ENCODE data around the gene TDRD15. TPM values are rescaled to one million over a fixed set of nuclear protein-coding genes. Genes with fewer than 3 reads are reported as not detected.

Gene TDRD15
- polyA plus RNA-seq (2012; rRNA removed) = not detected in 2 replicates
- polyA plus RNA-seq (2012; cell fraction: cytosol; rRNA removed) = not detected in 2 replicates
- not detected in 2 replicates for polyA plus RNA-seq (2012; cell fraction: nucleus; rRNA removed)

GRCh38 chr2:21123473-21124393 lies at the start of gene TDRD15:
TSS of gene TDRD15 (plus strand) at chr2:21123968. CDS start at chr2:21137468, 13,500 bp downstream.
- Histone ChIP-seq H3K36me3 (replicated peaks in 1 of 2; ENCODE audit: control insufficient read depth in 1 of 2, insufficient read depth in 2 of 2, low read length in 1 of 2) (no peaks in the 10 kb centered on the region), H3K79me2 (ENCODE audit: insufficient read depth) (no peaks in the 10 kb centered on the region), H4K20me1 (ENCODE audit: insufficient read depth) (no peaks in the 10 kb centered on the region), H3K9me2 (no peaks in the 10 kb centered on the region), H3K4me3 (ENCODE audit: low read depth in 2 of 2, low read length in 1 of 2) (no peak within 1 kb of the TSS), H3K9me3 (no peaks in the 10 kb centered on the region), H3K4me1 (ENCODE audit: control insufficient read depth in 1 of 2, insufficient read depth in 2 of 2, low read depth in 1 of 2, low read length in 1 of 2) (no peaks in the 10 kb centered on the region), H3K9ac (no peak within 1 kb of the TSS), H3K27me3 (ENCODE audit: insufficient read depth) (no peaks in the 10 kb centered on the region), H3K27ac (ENCODE audit: low read depth in 2 of 2, low read length in 1 of 2) (no peak within 1 kb of the TSS), H2AFZ (ENCODE audit: low read depth) (no peak within 1 kb of the TSS), H3K4me2 (no peak within 1 kb of the TSS), H3F3A (replicated peaks; ENCODE audit: insufficient read depth) (no peaks in the 10 kb centered on the region)
- ChIA-PET CTCF (interaction anchor here (1.3 to 12.9 kb wide), 2 partner anchors 79 to 343 kb away, joined by 4 to 315 read pairs; partner anchors contain the start of gene APOB), POLR2A (no interaction called here)
- 74% methylated on average over 27 of the region's 27 CpGs for WGBS (ENCODE audit: low lambda C conversion rate)
- no peak for DNase-seq
- TF ChIP-seq CHD2 (IDR thresholded peaks at IDR 0.05; ENCODE audit: low read length, partially characterized antibody) (no peak), TAF1 (IDR thresholded peaks at IDR 0.05; ENCODE audit: borderline replicate concordance, low read depth, low read length) (no peak), MEF2A (IDR thresholded peaks at IDR 0.05; ENCODE audit: borderline replicate concordance, low read depth) (no peak), CTCF (IDR thresholded peaks at IDR 0.05) (no peak), NFIC (IDR thresholded peaks at IDR 0.05; ENCODE audit: borderline replicate concordance) (no peak), FOXJ3 (CRISPR knock-in tag; IDR thresholded peaks at IDR 0.05) (no peak), RXRA (IDR thresholded peaks at IDR 0.05; ENCODE audit: borderline replicate concordance, low read depth) (no peak), GABPA (IDR thresholded peaks at IDR 0.05; ENCODE audit: low read depth) (no peak), EZH2phosphoT487 (IDR thresholded peaks at IDR 0.05; ENCODE audit: borderline replicate concordance, low read depth) (no peak), EP300 (IDR thresholded peaks at IDR 0.05; ENCODE audit: borderline replicate concordance in 1 of 2, low read depth in 1 of 2, low read length in 1 of 2) (no peak), SIN3A (IDR thresholded peaks at IDR 0.05; ENCODE audit: borderline replicate concordance, low read depth, low read length) (no peak), FOSL2 (IDR thresholded peaks at IDR 0.05; ENCODE audit: borderline replicate concordance, low read depth) (no peak), TEAD4 (IDR thresholded peaks at IDR 0.05; ENCODE audit: borderline replicate concordance, insufficient read depth) (no peak)

- ChIA-PET CTCF (no interaction called here), POLR2A (no interaction called here)
- no peak overlapping the region for H3K9ac ChIP-seq
- WGBS (ENCODE audit: low lambda C conversion rate) = 3% methylated on average over 1 of the region's 1 CpG
- no peak overlapping the region for H3K27ac ChIP-seq (ENCODE audit: low read depth in 2 of 2, low read length in 1 of 2)
- H3K4me3 ChIP-seq (ENCODE audit: low read depth in 2 of 2, low read length in 1 of 2) = no peak overlapping the region
- no peaks in the 10 kb centered on the region for H3K9me2 ChIP-seq
- TF ChIP-seq TAF1 (IDR thresholded peaks at IDR 0.05; ENCODE audit: borderline replicate concordance, low read depth, low read length) (no peak), FOSL2 (IDR thresholded peaks at IDR 0.05; ENCODE audit: borderline replicate concordance, low read depth) (no peak), EZH2phosphoT487 (IDR thresholded peaks at IDR 0.05; ENCODE audit: borderline replicate concordance, low read depth) (no peak), IRF3 (IDR thresholded peaks at IDR 0.05; ENCODE audit: low read depth, low read length) (no peak), RCOR1 (IDR thresholded peaks at IDR 0.05; ENCODE audit: low read length) (no peak), MAX (IDR thresholded peaks at IDR 0.05; ENCODE audit: low read depth) (no peak), ZBTB33 (IDR thresholded peaks at IDR 0.05; ENCODE audit: borderline replicate concordance, low read depth) (no peak), GABPA (IDR thresholded peaks at IDR 0.05; ENCODE audit: low read depth) (no peak), SMC3 (IDR thresholded peaks at IDR 0.05; ENCODE audit: low read depth, low read length) (no peak)
- no peak overlapping the region for H3K4me2 ChIP-seq
- no peaks in the 10 kb centered on the region for H4K20me1 ChIP-seq (ENCODE audit: insufficient read depth)
- no peak overlapping the region for H2AFZ ChIP-seq (ENCODE audit: low read depth)
- no peaks in the 10 kb centered on the region for H3K27me3 ChIP-seq (ENCODE audit: insufficient read depth)
- H3K9me3 ChIP-seq = no peaks in the 10 kb centered on the region
- no peaks in the 10 kb centered on the region for H3K36me3 ChIP-seq (replicated peaks in 1 of 2; ENCODE audit: control insufficient read depth in 1 of 2, insufficient read depth in 2 of 2, low read length in 1 of 2)
- H3K4me1 ChIP-seq (ENCODE audit: control insufficient read depth in 1 of 2, insufficient read depth in 2 of 2, low read depth in 1 of 2, low read length in 1 of 2) = no peaks in the 10 kb centered on the region; a peak in 1 of 4 replicates
- H3F3A ChIP-seq (replicated peaks; ENCODE audit: insufficient read depth) = no peaks in the 10 kb centered on the region
- no peaks in the 10 kb centered on the region for H3K79me2 ChIP-seq (ENCODE audit: insufficient read depth)
- DNase-seq = no peak
Measured at GRCh38 chr2:21078296-21078695, 45.5 kb upstream of the TDRD15 start.

Measured in SK-N-SH (cell line).